Measurements from ENCODE around the gene CDC42EP4.

DNA sequence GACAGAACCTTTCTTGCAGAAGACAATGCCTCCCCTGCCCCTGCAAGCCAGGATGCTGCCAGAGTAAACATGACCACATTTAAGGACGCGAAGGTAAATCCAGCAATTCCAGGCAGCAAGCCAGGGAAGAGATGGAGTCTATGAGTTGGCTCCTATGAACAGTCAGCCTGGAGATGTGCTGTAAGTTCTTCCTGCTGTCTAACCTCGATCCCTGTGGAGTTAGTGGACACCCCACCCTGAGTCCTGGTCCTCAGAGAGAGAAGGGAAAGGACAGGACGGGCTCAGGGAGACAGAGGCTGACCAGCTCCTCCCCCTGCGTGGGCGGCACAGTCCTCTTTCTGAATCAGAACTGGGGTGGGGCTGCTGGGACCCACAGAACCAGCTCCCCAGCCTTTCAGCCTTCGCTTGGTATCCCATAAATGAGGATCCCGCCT is 24.9 kb downstream of the CDC42EP4 start:
- TF ChIP-seq, protein P1, sequence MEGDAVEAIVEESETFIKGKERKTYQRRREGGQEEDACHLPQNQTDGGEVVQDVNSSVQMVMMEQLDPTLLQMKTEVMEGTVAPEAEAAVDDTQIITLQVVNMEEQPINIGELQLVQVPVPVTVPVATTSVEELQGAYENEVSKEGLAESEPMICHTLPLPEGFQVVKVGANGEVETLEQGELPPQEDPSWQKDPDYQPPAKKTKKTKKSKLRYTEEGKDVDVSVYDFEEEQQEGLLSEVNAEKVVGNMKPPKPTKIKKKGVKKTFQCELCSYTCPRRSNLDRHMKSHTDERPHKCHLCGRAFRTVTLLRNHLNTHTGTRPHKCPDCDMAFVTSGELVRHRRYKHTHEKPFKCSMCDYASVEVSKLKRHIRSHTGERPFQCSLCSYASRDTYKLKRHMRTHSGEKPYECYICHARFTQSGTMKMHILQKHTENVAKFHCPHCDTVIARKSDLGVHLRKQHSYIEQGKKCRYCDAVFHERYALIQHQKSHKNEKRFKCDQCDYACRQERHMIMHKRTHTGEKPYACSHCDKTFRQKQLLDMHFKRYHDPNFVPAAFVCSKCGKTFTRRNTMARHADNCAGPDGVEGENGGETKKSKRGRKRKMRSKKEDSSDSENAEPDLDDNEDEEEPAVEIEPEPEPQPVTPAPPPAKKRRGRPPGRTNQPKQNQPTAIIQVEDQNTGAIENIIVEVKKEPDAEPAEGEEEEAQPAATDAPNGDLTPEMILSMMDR (IDR thresholded peaks at IDR 0.05), result no peak
- no peak for TF ChIP-seq POLR2A (IDR thresholded peaks at IDR 0.05)
